ENCODE results near the gene SLC5A12.

DNA sequence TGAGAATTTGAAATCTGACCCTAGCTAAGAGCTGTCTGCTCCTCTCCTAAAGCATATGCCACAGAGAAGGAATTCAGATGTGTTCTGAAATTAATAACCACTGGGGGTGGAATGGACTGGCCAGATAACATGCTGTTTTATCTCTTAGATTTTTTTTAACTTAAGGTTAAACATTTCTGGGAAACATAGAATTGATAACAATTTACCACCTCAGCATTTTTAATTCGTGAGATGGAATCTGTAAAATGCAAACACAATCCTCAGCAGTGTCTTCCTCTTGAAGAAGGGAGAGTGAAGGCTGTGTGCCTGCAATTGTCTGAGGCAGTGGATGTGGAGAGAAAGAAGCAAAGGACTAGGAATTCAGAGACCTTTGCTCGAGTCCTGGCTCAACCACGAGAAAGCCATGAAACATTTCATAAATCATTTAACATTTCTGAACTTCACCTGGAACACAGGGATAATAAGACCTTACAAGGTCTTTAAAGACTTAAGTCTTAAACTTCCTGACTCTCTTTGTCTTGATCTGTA, at the start of gene SLC5A12:
- TF ChIP-seq EZH2 (IDR thresholded peaks at IDR 0.05; ENCODE audit: insufficient read depth, poor library complexity, severe bottlenecking) (no peak), EZH2phosphoT487 (IDR thresholded peaks at IDR 0.05; ENCODE audit: insufficient read depth, low read depth) (no peak)
